Epithelial cell of proximal tubule (primary cell): ENCODE results near the gene SLMAP. TPM values are rescaled to one million over a fixed set of nuclear protein-coding genes. Genes with fewer than 3 reads are reported as not detected.

Experiments used
- DNase-seq: peaks from one replicate; pipeline ENCODE4 v3.0.0-alpha.2; 2011; ENCODE audit warnings: low read depth
- H3K4me3 ChIP-seq: 2 replicates; pipeline ENCODE4 v1.5.1; 2011; ENCODE audit warnings: low read depth, mild to moderate bottlenecking, low read length
- total RNA-seq: library from RNA; depleted of rRNA; stranded (reverse); fragments of >200 nt; gene quantifications from 2 replicates; pipeline ENCODE4 v1.2.3, GENCODE V29; 2015
- TF ChIP-seq, protein P1 (sequence below): conservative IDR thresholded peaks from 2 replicates; pipeline ENCODE4 v1.5.1; 2012; ENCODE audit warnings: low read depth, mild to moderate bottlenecking, low read length

The SLMAP gene
- total RNA-seq, 1 donor from 2014 or later, result 55.1 TPM

DNA sequence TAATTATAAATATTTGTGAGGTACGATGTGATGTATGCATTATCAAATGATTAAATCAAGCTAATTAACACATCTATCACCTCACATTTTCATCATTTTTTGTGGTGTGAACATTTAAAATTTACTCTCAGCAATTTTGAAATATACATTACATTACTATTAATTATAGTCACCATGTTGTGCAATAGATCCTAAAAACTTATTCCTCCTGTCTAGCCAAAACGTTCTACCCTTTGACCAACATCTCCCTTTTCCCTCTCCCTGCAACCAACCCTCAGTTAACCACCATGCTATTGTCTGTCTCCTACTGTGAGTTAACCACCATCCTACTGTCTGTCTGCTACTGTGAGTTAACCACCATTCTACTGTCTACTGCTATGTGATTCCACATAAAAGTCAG lies 20.7 kb upstream of the SLMAP start:
- H3K4me3 ChIP-seq, result no peak overlapping the region
- TF ChIP-seq, protein P1, sequence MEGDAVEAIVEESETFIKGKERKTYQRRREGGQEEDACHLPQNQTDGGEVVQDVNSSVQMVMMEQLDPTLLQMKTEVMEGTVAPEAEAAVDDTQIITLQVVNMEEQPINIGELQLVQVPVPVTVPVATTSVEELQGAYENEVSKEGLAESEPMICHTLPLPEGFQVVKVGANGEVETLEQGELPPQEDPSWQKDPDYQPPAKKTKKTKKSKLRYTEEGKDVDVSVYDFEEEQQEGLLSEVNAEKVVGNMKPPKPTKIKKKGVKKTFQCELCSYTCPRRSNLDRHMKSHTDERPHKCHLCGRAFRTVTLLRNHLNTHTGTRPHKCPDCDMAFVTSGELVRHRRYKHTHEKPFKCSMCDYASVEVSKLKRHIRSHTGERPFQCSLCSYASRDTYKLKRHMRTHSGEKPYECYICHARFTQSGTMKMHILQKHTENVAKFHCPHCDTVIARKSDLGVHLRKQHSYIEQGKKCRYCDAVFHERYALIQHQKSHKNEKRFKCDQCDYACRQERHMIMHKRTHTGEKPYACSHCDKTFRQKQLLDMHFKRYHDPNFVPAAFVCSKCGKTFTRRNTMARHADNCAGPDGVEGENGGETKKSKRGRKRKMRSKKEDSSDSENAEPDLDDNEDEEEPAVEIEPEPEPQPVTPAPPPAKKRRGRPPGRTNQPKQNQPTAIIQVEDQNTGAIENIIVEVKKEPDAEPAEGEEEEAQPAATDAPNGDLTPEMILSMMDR, result no peak
- no peak for DNase-seq

DNA sequence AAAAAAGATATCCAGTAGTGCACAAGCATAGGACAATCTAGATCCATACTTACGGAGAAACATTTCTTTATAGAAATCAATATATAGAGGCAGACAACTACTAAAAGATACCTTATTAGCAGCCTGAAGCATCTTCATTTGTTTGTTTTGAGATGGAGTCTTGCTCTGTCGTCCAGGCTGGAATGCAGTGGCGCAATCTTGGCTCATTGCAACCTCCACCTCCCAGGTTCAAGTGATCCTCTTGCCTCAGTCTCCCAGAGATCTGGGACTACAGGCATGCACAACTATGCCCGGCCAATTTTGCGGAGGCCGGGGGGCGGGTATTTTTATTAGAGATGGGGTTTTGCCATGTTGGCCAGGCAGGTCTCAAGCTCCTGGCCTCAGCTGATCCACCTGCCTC lies 18.3 kb upstream of the SLMAP start:
- TF ChIP-seq, protein P1, result no peak

DNA sequence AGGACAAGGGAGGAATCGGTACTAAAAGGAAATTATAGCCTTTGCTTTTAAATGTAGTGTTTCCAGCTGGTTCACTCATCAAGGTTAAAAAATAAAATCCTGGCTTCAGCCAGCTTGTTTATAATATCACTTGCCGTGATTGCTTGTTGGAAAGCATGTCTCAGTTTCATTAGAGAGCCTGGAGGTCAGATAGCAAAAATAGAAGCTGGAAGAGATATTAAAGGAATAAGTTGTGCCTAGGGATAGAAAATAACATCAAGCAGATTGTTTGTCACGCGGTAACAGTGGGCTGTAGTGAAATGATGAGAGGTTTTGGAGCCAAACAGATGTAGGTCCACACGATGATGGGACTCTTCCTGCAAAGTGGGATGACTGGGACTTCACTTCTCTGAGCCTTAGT lies 17.7 kb upstream of the SLMAP start:
- TF ChIP-seq, protein P1, result no peak
- DNase-seq, result no peak
- H3K4me3 ChIP-seq, result no peak overlapping the region

More for the DNA sequence above, 18.3 kb upstream of the SLMAP start:
- DNase-seq, result no peak
- no peak overlapping the region for H3K4me3 ChIP-seq

DNA sequence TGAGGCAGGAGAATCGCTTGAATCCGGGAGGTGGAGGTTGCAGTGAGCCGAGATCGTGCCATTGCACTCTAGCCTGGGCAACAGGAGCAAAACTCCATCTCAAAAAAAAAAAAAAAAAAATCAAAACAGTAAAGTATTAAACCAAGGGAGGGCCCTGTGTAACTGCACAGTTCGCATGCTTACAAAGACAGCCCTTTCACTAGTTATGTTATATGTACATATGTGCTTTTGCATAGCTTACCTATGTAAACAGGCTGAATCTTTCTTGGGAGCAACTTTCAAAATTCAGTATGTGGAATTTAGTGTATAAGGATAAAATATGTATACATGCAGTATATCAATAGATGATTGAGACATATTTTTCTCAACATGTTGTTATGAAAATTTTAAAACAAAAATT lies 16.1 kb upstream of the SLMAP start:
- H3K4me3 ChIP-seq, result no peak overlapping the region
- no peak for DNase-seq
- TF ChIP-seq, protein P1, result no peak

DNA sequence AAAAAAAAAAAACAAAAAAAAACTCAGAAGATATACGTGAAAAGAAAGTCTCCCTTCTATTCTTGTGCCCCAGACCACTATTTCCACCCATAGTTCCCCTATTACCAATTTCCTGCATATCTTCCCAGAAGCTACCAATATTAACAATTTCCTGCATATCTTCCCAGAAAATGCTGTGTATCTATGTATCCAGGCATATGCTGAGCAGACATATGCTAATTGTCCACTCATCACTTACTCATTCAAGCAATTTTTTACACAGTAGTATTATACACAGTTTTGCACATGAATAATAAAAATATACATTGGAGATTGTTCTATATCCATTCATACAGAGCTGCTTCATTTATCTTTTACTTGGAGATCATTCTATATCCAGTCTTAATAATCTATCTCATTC lies 12.6 kb upstream of the SLMAP start:
- TF ChIP-seq, protein P1, result no peak
- no peak for DNase-seq
- no peak overlapping the region for H3K4me3 ChIP-seq

DNA sequence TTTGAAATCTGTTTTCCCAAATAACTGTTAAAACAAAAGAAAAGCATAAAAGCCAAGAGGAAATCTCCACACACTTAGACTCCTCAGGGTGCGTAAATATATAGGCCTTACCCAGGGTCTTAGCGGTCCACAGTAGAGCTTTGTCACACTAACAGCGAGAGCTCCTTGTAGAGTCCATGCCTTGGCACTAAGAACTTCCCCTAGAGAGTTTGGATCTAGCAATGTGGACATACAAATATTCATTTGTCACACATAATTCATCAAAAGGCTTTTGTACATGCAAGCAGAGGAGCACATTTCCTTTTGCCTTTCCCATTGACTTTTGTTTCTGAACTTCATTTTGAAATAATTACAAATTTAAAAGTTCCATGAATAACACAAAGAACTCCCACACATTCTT lies 11.0 kb upstream of the SLMAP start:
- H3K4me3 ChIP-seq, result no peak overlapping the region
- no peak for DNase-seq
- TF ChIP-seq, protein P1, result no peak

DNA sequence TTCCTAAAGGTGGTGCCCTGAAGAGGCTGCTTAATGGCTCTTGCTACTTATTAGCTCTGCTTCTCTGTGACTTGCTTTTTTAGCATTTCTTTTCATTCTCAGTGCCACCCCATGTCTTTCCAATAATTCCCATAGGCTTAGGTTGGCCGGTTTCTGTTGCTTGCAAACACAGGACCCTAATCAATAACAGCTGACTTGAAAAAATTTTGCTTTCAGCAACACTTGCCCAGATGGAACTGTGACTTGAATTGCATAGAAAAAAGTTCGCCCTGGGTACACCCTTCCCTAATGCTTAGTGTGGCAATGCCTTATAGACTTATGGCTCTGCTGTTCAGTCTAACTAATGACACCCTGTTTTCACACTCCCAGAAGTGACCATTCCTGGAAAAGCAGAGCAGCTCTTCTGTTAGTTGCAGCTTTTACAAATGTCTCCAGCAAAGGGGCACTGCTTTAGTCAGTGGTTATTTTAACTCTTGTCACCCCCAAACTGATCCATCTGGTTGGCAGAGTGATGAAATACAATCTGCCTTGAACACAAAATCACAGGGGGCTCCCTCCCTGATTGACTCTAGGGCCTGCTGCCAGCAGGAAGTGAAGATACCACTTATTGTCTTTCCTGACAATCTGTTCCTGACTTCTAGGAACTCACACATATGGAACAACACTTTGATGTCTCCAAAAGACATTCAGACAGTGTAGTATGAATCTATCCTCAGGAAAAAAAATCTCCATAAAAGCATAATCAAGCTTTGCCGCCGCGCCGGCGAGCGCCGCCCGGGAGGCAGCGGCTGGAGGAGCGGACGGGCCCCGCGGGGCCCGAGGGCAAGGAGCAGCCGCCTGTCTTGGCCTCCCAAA lies 9.7 kb upstream of the SLMAP start:
- TF ChIP-seq, protein P1, result no peak
- DNase-seq, result no peak
- no peak overlapping the region for H3K4me3 ChIP-seq
